Mesenteric fat pad (tissue), 1 donor: Measurements from ENCODE around the gene IL6. TPM values are rescaled to one million over a fixed set of nuclear protein-coding genes. Genes with fewer than 3 reads are reported as not detected.
"Not testable (repeated sequence)": the region's sequence is repeated elsewhere in the genome, so short reads cannot be mapped to it uniquely, and the experiment has no call there.

Experiments used
- DNase-seq: peaks from one replicate; pipeline ENCODE4 v3.0.0-alpha.2; 2020; ENCODE audit warnings: low spot score
- total RNA-seq: library from RNA; stranded (reverse); fragmentation: NEBNext Ultra II Directional; extraction: Animal tissue kit (Norgen Biotek cat#: 25700); gene quantifications from one replicate; pipeline ENCODE4 v1.2.1, GENCODE V29; 2021
- donor health status: DM: yes; HTN: yes; CAD: no.

Gene IL6
- total RNA-seq, 1 donor from 2014 or later = 385 TPM

DNA sequence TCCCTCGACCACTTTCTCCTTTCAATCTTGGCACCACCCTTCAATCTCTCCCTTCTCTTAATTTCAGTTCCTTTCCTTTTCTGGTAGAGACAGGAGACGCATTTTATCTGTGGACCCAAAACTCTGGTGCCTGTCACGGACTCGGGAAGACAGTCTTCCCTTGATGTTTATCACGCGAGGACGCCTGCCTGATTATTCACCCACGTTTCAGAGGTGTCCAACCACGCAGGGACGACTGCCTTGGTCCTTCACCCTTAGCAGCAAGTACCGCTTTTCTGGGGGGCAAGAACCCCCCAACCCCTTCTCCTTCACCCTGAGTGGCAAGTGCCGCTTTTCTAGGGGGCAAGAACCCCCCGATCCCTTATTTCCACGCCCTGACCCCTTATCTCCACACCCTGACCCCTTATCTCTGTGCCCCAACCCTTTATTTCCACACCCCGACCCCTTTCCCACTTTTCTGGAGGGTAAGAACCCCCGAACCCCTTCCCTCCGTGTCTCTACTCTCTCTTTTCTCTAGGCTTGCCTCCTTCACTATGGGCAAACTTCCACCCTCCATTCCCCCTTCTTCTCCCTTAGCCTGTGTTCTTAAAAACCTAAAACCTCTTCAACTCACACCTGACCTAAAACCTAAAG lies 22.9 kb upstream of the IL6 start:
- DNase-seq = not testable (repeated sequence)

DNA sequence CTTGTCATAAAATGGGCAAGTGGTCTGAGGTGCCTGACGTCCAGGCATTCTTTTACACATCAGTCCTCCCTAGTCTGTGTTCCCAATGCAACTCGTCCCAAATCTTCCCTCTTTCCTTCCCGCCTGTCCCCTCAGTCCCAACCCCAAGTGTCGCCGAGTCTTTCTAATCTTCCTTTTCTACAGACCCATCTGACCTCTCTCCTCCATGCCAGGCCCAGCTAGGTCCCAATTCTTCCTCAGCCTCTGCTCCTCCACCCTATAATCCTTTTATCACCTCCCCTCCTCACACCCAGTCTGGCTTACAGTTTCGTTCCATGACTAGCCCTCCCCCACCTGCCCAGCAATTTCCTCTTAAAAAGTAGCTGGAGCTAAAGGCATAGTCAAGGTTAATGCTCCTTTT lies 22.3 kb upstream of the IL6 start:
- DNase-seq = not testable (repeated sequence)

DNA sequence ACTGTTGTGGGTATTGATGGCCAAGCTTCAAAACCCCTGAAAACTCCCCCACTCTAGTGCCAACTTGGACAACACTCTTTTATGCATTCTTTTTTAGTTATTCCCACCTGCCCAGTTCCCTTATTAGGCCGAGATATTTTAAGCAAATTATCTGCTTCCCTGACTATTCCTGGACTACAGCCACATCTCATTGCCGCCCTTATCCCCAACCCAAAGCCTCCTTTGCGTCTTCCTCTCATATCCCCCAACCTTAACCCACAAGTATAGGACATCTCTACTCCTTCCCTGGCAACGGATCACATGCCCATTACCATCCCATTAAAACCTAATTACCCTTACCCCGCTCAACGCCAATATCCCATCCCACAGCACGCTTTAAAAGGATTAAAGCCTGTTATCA lies 21.1 kb upstream of the IL6 start:
- DNase-seq = not testable (repeated sequence)

DNA sequence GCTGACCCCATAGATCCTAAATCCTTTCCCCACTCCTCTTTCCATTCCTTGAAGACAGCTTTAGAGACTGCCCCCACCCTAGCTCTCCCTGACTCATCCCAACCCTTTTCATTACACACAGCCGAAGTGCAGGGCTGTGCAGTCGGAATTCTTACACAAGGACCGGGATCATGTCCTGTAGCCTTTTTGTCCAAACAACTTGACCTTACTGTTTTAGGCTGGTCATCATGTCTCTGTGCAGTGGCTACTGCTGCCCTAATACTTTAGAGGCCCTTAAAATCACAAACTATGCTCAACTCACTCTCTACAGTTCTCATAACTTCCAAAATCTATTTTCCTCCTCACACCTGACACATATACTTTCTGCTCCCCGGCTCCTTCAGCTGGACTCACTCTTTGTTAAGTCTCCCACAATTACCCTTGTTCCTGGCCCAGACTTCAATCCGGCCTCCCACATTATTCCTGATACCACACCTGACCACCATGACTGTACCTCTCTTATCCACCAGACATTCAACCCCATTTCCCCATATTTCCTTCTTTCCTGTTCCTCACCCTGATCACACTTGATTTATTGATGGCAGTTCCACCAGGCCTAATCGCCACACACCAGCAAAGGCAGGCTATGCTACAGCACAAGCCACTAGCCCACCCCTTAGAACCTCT lies 19.8 kb upstream of the IL6 start:
- DNase-seq = not testable (repeated sequence)

DNA sequence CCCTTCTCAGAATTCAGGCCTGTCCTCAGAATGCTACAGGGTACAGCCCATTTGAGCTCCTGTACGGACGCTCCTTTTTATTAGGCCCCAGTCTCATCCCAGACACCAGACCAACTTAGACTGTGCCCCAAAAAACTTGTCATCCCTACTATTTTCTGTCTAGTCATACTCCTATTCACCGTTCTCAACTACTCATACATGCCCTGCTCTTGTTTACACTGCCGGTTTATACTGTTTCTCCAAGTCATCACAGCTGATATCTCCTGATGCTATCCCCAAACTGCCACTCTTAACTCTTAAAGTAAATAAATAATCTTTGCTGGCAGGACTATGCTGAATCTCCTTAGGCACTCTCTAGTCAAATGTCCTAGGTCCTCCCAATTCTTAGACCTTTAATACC lies 18.8 kb upstream of the IL6 start:
- not testable (repeated sequence) for DNase-seq

DNA sequence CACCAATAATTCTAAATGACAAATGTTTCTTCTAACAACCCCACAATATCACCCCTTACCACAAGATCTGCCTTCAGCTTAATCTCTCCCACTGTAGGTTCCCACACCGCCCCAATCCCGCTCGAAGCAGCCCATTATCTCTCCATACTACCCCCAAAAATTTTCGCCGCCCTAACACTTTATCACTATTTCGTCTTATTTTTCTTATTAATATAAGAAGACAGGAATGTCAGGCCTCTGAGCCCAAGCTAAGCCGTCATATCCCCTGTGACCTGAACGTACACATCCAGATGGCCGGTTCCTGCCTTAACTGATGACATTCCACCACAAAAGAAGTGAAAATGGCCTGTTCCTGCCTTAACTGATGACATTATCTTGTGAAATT lies 18.3 kb upstream of the IL6 start:
- DNase-seq = not testable (repeated sequence)

DNA sequence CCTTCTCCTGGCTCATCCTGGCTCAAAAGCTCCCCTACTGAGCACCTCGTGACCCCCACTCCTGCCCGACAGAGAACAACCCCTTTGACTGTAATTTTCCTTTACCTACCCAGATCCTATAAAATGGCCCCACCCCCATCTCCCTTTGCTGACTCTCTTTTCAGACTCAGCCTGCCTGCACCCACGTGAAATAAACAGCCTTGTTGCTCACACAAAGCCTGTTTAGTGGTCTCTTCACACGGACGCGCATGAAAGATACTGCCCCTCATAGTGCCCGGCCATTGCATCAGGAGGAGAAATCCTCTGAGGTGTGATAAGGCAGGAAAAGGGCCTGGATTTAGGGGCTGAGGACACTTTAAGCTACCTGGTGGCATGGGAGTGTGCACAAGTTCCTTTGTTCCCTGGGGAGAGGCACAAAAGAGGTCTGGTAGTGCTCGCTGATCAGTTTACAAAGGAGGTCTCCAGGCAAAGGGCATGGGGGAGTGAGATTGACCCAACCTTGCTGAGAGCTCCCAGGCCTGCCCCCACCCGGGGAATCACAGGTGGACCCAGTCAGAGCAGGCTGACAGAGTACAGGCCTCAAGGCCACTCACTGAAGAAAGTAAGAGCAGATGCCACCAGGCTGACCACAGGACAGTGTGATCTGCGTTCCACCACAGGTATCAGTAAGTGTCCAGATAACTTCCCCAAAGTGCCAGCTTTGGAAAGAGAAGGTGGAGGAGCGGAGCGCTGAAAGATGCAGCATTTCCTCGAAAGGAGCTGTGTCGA lies 17.8 kb upstream of the IL6 start:
- not testable (repeated sequence) for DNase-seq

DNA sequence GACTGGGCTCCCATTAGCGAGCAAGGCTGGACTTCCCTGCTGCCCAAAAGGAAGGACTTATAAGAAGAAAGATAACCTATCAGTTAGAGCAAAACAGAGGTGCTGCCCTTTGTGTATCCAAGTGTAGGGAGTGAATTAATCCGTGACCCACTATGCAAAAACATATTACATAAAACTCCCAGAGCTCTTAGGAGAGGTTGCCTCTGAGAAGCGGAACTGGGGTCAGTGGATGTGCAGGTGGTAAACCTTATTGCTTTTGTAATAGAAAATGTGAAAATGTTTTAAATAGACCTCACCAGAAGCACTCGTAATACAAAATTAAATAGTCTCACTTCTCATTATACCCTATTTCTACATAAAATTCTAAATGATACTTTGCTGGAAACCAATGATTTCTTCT lies 17.1 kb upstream of the IL6 start:
- DNase-seq = no peak

DNA sequence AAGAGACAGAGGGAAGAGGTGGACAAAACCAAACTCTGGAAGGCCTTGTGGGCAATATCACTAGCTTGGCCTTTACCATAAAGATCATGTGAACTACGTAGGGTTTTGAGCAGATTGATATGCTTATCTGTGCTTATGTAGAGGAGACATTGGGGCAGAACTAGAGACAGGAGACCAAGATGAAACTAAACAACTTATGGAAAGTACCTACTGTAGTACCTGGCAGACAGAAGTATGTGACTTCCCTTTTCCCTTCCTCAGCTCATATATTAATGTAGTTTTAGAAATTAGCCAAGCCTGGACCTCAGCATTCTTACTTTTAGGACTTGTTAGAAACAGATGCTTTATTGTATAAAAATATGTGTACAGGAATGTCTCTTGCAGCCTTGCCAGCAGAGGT lies 14.0 kb upstream of the IL6 start:
- no peak for DNase-seq

DNA sequence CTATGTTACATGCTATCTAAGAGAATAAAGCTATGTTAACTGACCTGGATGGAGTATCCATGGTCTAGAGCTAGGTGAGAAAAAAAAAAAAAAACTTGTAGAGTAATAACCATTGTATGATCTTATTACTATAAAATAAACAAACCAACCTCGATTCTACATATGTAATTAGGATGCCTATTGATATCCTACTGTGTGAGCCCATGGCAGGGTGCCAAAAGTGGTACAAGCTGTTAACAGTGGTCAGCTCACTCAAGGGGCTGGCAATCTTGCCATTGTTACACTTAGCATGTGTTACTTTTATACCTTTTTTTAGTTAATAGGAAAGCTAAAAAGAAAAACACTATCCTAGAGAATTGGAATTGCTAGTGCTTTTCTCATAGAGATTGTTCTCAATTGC lies 13.5 kb upstream of the IL6 start:
- no peak for DNase-seq

DNA sequence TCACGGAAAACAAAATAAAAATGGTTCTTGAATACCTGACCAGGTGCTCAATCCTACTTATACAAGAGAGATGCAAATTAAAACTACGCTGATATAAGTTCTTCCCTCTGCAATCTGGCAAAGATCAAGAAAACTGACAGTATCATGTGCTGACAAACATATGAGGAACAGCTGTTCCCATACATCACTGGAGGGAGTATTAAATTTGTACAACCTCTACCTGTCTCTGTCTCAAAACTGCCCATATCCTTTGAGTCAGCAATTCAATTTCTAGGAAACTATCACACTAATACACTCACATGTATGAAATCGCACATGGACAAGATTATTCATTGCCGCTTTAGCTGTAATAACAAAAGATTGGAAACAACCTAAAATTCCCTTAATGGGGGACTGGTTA lies 11.0 kb upstream of the IL6 start:
- no peak for DNase-seq

DNA sequence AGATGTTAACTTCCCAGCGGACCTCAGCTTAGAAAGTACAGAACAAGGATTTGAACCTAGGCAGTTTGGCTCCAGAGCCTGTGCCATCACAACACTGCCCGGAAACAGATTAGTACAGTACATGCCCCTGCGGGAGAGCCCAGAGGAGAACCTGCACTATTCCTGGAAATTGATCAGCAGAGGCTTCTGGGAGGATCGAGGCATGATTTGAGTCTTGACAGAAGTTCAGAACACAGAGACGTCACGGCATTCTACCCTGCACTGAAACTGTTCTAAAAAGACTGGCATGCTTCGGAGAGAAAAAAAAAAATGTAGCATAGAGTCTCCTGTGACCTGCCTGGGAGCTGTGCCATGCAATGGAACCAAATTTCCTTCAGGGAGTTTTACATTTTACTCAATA lies 9.2 kb upstream of the IL6 start:
- DNase-seq = no peak

DNA sequence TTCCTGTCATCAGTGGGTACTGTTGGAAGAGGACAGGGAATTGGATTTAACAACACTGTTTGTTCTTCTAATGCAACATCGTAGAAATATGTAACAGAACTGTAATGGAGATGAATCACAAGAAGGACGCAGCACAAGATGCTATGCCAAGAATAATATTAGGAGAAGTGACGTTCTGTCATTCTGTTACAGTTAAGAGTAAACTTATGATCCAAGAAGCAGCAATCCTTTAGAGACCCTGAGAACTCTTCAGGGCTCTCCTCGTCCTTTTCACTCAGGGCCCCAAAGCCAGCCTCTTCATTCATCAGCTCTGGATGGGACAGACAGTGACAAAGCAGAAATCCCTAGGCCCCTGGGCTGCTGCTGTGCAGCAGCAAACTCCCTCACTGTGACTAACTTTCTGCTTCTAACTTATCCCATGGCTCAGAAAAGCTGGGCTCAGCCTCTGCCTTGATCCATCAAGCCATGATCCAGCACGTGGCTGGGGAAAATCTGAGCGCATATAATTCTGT lies 8.7 kb upstream of the IL6 start:
- DNase-seq = no peak

DNA sequence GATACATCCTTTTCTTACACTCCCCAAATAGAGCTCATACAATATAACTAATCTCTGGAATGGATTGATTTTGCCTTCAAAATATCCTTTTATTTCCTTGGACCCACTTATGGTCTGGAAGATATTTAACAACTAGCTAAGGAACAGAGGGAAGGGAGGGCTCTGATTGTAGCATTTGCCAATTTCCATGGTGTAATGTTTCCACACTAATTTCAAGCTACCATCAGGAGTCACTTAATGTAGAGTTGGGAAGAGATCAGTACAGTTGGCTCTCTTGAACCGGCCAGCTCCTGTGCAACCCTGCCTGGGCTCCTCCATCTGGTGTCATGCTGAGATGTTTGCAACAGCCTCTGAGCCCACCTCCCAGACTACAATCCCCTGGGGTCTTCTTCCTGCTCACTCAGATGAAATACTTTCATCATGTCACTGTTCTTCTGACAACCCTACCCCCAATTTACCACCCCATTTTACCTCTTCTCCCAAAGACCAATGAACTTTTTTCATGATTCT lies 8.0 kb upstream of the IL6 start:
- DNase-seq = no peak

DNA sequence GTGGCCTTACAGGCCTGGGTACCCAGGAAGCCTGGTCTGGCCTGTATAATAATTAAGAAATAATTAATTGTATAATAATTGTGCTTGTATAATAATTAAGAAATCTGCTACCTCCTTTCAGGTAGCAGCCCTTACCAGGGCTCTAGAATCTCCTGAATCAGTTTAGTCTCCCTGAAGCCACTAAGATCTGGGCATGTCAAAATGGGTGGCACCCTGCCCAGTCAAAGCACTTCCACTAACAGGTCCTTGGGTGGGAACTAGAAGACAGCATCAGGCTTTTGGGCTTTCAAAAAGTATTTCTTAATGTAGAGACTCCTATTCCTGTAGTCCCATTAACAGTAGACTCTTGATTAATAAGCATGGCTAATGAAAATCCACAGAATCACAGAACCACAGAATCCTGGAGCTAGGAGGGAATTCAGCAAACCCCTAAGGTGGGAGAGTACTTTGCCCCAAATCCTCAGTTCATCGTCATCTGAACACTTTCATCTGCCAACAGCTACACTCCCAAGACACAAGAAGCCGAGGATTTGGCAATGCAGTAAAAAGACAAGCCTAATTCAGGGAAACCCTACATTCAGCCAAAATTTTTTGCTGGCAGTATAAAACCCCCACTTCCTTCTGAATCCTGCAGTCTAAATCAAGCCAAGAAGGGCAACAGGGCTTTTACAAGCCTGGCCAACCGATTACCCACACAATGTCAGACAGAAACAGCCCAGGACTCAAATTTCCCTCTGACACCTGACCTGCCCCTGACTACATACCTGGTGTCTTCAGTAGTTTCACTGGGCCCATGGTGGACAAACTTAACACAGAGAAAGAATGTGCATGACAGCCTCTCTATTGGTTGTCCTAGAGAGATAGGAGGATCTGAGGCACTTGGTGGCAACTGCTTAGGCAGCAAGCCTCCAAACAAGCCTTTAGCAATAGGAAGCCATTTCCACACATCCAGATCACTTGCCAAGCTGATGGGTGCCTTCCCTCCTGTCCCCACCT lies 5.9 kb upstream of the IL6 start:
- no peak for DNase-seq

DNA sequence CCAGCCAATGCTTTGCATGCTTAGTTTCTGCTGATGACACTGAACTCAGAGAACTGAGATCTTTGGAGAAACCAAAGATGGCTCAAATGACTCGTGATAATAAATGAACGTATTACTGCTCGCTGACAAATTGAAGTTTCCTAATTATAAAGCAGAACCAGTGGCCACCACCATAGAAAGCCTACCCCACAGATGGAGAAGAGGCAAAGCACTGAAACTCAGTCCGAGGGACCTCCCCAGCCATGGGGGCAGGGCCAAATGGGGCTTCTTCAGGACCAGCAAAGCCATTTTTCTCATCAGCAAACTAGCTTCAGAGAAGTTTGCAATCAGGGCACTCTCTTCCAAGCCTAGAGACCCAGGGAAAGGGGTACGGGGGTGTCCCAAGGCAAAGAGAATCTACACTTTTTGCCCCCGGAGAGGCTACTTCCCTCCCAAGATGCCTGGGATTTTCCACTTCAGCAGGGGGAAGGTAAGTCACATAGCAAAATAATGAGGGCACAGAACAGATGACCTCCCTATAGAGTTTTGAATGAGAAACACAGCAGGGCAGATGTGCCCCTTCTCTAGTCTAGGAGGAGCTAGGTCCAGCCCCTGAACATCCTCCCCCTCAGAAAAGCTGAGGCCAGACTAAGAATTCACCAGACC lies 4.3 kb upstream of the IL6 start:
- DNase-seq = no peak

DNA sequence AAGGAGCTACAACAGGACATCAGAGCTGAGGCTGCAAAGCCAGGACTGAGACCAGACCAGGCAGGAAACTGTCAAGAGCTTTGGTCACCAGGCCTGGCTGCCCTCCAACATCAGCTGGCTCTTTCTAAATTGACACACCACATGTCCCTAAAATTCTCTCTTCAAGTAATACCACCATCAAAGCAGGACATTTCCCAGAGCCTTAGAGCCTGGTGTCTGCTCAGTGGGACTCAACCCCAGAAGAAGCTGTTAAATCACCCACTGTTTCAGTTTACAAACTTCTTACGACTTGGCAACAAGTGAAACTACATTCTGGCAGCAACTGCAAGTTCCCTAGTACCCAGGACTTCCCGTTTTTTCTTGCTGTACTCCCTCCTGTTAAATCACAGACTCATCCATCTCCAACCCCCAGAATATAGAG lies 3.8 kb upstream of the IL6 start:
- DNase-seq = no peak

DNA sequence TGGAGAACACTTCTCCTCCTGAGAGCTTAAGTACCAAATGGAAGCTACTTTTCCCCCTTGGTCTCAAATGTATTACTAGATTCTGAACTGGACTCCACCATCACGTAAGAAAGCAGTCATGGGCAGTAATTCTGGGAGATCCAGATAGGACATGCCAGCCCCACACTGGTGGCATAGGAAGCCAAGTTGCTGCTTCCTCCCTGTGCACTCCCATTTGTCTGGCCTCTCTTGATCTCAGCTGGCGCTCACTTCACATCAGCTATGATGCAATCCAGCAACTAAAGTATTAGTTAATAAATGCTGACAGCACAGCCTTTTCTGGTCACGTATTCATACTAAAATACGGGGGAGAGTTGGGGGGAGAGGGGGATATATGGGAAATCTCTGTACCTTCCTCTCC lies 3.4 kb upstream of the IL6 start:
- no peak for DNase-seq

DNA sequence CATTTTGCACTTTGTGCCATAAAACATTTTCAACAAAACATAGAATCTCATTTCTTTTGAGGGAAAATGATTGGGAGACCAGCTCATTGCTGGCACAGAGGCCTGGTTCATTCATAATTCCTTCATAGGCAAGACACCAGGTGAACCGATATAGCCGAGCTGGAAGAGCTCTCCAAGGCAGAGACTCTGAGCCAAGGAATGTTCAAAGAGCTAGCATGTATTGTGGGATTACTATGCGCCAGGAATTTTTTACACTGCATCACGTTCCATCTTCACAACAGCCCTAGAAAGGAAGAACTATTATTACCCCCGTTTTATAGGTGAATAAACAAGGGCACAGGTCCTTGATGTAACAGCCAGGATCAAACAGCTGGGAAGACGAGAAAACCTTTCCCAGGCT lies 2.1 kb upstream of the IL6 start:
- DNase-seq = no peak

DNA sequence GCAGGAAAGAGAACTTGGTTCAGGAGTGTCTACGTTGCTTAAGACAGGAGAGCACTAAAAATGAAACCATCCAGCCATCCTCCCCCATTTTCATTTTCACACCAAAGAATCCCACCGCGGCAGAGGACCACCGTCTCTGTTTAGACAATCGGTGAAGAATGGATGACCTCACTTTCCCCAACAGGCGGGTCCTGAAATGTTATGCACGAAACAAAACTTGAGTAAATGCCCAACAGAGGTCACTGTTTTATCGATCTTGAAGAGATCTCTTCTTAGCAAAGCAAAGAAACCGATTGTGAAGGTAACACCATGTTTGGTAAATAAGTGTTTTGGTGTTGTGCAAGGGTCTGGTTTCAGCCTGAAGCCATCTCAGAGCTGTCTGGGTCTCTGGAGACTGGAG lies 1.4 kb upstream of the IL6 start:
- DNase-seq = no peak
